ENCODE data around the gene RANBP10. TPM values are rescaled to one million over a fixed set of nuclear protein-coding genes. Genes with fewer than 3 reads are reported as not detected.

The RANBP10 gene
- total RNA-seq (2014; rRNA removed; shearing (Covaris generic); ENCODE audit: low replicate concordance), result 9.3 and 10.7 TPM in 2 replicates

DNA sequence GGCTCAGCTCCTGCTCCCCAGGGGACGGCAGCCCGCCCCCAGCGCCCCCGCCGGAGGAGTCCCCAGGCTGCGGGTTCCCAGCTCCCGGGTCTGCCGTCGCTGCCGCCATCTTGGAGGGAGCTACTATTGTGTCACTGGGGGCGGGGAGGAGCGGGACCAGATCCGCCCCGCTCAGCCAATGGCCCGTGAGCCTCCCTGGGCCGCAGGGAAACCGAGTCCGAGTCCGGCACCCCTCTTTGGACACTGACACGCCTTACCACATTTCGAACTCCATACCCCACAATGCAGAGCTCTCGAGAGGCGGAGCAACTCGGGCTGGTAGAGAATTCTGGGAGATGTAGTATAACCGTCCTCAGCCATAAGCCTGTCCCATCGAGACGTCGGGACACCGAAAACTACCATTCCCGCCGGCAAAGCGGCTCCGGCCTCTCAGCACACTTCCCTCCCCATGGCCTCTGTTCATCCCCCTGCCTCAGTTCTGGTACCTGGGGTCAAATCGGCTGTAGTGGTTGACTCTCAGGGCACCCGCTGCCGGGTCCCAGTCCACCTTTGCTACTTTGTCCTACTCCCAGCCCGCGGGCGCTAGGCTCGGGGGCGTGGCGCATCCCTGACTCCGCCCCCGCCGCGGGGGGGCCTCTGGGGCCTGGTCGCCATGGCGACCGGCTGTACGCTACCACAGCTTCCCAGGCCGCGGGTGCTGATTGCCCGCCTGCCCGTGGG lies at the start of gene RANBP10, which contains the start of gene TSNAXIP1:
RANBP10 (minus strand) TSS at position 133 of the 720 bp plus-strand sequence; CDS start at position 109, 24 bp downstream.
TSNAXIP1 (plus strand) TSS at position 462 of the 720 bp plus-strand sequence. CDS start 261 bp downstream, outside the sequence.
- Histone ChIP-seq H2AFZ (ENCODE audit: low read length) (peak within 1 kb of the TSS; percentile 95), H3K9me2 (replicated peaks; ENCODE audit: insufficient read depth, low read length) (no peaks in the 10 kb centered on the region), H3K4me2 (ENCODE audit: low read depth, low read length, poor library complexity, severe bottlenecking) (peak within 1 kb of the TSS; percentile 89), H3K9ac (ENCODE audit: low read length) (peak within 1 kb of the TSS; percentile 84), H4K20me1 (ENCODE audit: insufficient read depth, low read depth, low read length) (no peaks in the 10 kb centered on the region), H3K4me1 (ENCODE audit: low read length) (peaks cover 37% of the 10 kb centered on the region), H3K36me3 (ENCODE audit: insufficient read depth, low read length) (peaks cover 14% of the 10 kb centered on the region), H3K9me3 (ENCODE audit: low read length) (no peaks in the 10 kb centered on the region), H3K4me3 (ENCODE audit: low read length) (peak within 1 kb of the TSS; percentile 87), H3K27me3 (ENCODE audit: low read length) (no peaks in the 10 kb centered on the region), H3K79me2 (ENCODE audit: low read length) (peaks cover 43% of the 10 kb centered on the region), H3K27ac (ENCODE audit: low read length) (no peak within 1 kb of the TSS)
- peak; percentile 99 for DNase-seq

DNA sequence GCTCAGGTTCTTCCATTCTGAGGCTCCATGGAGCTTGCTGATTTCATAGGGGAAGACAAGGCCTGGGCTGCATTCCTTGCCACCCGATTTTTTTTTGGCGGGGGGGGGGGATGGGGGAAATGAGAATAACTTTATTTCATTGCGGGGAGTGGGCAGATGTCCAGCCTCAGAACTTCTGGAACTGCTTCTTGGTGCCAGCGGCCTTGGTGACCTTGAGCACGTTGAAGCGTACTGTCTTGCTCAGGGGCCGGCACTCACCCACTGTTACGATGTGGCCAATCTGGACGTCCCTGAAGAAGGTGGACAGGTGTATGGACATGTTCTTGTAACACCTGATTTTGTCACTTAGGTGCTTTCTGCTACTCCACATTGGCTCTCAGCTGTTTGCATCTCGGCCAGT lies 49.4 kb upstream of the RANBP10 start:
- H2AFZ ChIP-seq (ENCODE audit: low read length), result no peak overlapping the region
- DNase-seq, result no peak
- no peaks in the 10 kb centered on the region for H3K9me3 ChIP-seq (ENCODE audit: low read length)
- no peak overlapping the region for H3K4me3 ChIP-seq (ENCODE audit: low read length)
- H3K36me3 ChIP-seq (ENCODE audit: insufficient read depth, low read length), result no peaks in the 10 kb centered on the region
- H4K20me1 ChIP-seq (ENCODE audit: insufficient read depth, low read depth, low read length), result peaks cover 25% of the 10 kb centered on the region; the same call in 1 of the 2 replicates
- no peaks in the 10 kb centered on the region for H3K9me2 ChIP-seq (replicated peaks; ENCODE audit: insufficient read depth, low read length)
- peaks cover 98% of the 10 kb centered on the region for H3K79me2 ChIP-seq (ENCODE audit: low read length)
- H3K4me2 ChIP-seq (ENCODE audit: low read depth, low read length, poor library complexity, severe bottlenecking), result no peak overlapping the region
- H3K27ac ChIP-seq (ENCODE audit: low read length), result no peak overlapping the region
- peaks cover 17% of the 10 kb centered on the region for H3K4me1 ChIP-seq (ENCODE audit: low read length)
- no peaks in the 10 kb centered on the region for H3K27me3 ChIP-seq (ENCODE audit: low read length)
- H3K9ac ChIP-seq (ENCODE audit: low read length), result no peak overlapping the region

DNA sequence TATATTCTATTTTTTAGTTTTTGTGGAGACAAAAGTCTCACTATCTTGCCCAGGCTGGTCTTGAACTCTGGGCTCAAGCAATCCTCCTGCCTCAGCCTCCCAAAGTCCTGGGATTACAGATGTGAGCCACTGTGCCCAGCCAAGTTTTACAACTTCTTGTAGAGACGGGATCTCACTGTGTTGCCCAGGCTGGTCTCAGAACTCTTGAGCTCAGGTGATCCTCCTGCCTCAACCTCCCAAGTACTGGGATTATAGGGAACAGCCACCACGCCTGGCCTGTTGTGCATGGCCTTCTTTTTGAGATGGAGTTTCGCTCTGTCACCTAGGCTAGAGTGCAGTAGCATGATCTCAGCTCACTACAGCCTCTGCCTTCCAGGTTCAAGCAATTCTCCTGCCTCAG lies 47.3 kb upstream of the RANBP10 start:
- Histone ChIP-seq H4K20me1 (ENCODE audit: insufficient read depth, low read depth, low read length) (peaks cover 25% of the 10 kb centered on the region; the same call in 1 of the 2 replicates), H3K4me1 (ENCODE audit: low read length) (no peaks in the 10 kb centered on the region)

DNA sequence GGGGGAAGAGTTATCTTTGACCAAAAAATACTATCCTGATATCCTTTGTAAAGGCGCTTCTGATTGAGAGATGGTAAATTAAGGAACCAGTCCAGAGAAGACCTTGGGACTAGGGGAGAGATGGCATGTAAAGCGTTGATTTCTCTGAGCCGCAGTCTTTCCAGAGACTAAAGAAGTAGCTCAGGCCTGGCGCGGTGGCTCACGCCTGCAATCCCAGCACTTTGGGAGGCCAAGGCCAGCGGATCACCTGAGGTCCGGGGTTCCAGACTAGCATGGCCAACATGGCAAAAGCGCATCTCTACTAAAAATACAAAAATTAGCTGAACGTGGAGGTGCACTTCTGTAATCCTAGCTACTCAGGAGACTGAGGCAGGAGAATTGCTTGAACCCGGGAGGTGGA lies 41.8 kb upstream of the RANBP10 start:
- no peaks in the 10 kb centered on the region for H3K9me2 ChIP-seq (replicated peaks; ENCODE audit: insufficient read depth, low read length)
- peak; percentile 12 for DNase-seq
- peak overlapping the region; percentile 92 for H3K4me2 ChIP-seq (ENCODE audit: low read depth, low read length, poor library complexity, severe bottlenecking)
- no peaks in the 10 kb centered on the region for H3K27me3 ChIP-seq (ENCODE audit: low read length)
- no peak overlapping the region for H2AFZ ChIP-seq (ENCODE audit: low read length)
- H3K9me3 ChIP-seq (ENCODE audit: low read length), result no peaks in the 10 kb centered on the region
- peak overlapping the region; percentile 100 for H3K4me3 ChIP-seq (ENCODE audit: low read length)
- H3K9ac ChIP-seq (ENCODE audit: low read length), result peak overlapping the region; percentile 98
- peaks cover 89% of the 10 kb centered on the region for H3K79me2 ChIP-seq (ENCODE audit: low read length)
- peaks cover 8% of the 10 kb centered on the region; the same call in 1 of the 2 replicates for H3K36me3 ChIP-seq (ENCODE audit: insufficient read depth, low read length)
- H4K20me1 ChIP-seq (ENCODE audit: insufficient read depth, low read depth, low read length), result peaks cover 19% of the 10 kb centered on the region; the same call in 1 of the 2 replicates
- H3K4me1 ChIP-seq (ENCODE audit: low read length), result peaks cover 38% of the 10 kb centered on the region
- peak overlapping the region; percentile 86; the same call in 1 of the 2 replicates for H3K27ac ChIP-seq (ENCODE audit: low read length)

More for the DNA sequence above, 47.3 kb upstream of the RANBP10 start:
- no peaks in the 10 kb centered on the region for H3K9me2 ChIP-seq (replicated peaks; ENCODE audit: insufficient read depth, low read length)
- H3K36me3 ChIP-seq (ENCODE audit: insufficient read depth, low read length), result peaks cover 5% of the 10 kb centered on the region; the same call in 1 of the 2 replicates
- no peak overlapping the region for H3K4me2 ChIP-seq (ENCODE audit: low read depth, low read length, poor library complexity, severe bottlenecking)
- H3K27ac ChIP-seq (ENCODE audit: low read length), result no peak overlapping the region
- H3K9ac ChIP-seq (ENCODE audit: low read length), result no peak overlapping the region
- H2AFZ ChIP-seq (ENCODE audit: low read length), result no peak overlapping the region
- H3K4me3 ChIP-seq (ENCODE audit: low read length), result no peak overlapping the region
- peaks cover 96% of the 10 kb centered on the region for H3K79me2 ChIP-seq (ENCODE audit: low read length)
- H3K27me3 ChIP-seq (ENCODE audit: low read length), result no peaks in the 10 kb centered on the region
- no peak for DNase-seq
- no peaks in the 10 kb centered on the region for H3K9me3 ChIP-seq (ENCODE audit: low read length)

DNA sequence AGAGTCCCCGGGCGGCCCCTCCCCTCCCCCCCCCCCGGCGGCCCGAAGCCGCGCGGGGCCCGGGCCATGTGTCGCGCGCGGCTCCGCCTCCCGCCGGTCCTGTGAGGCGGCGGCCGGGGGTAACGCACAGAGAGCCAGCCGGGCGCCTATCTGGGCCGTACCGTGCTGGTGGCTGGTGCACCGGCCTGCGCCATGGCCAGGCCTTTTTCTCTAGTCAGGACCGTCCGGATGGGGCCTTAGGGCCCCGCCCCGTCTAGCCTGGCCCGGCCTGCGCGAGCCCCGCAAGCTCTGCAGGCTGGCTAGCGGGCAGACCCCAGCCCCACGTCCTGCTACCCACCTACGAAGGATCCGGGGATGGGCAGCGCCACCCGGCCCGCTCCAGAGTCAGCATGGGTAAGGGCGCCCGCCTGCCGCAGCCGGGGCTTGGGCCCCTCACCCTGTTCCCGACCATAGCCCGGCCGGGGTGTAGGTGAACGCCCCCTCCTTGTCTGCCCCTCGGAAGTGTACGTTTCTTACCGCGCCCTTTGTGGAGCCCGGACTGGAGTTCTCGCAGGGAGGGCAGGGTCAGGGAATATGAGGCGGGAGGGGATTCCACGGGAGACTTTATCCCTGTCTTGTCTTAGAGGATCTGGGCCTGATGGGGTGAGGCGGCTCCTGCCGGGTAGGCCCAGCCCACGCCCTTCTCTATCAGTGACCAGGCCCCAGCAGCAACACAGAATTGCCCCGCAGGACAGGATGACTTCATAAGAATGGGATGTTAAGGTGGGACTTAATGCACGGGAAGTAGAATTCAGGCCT lies 40.9 kb upstream of the RANBP10 start, which contains the start of gene CENPT:
CENPT (minus strand) TSS at position 630 of the 798 bp plus-strand sequence. CDS start 13,834 bp downstream, outside the sequence.
- Histone ChIP-seq H3K27me3 (ENCODE audit: low read length) (no peaks in the 10 kb centered on the region), H3K9me2 (replicated peaks; ENCODE audit: insufficient read depth, low read length) (no peaks in the 10 kb centered on the region), H3K4me2 (ENCODE audit: low read depth, low read length, poor library complexity, severe bottlenecking) (peak within 1 kb of the TSS; percentile 92), H3K4me1 (ENCODE audit: low read length) (peaks cover 38% of the 10 kb centered on the region), H3K9ac (ENCODE audit: low read length) (peak within 1 kb of the TSS; percentile 98), H3K9me3 (ENCODE audit: low read length) (no peaks in the 10 kb centered on the region), H3K27ac (ENCODE audit: low read length) (peak within 1 kb of the TSS; percentile 86), H4K20me1 (ENCODE audit: insufficient read depth, low read depth, low read length) (peaks cover 21% of the 10 kb centered on the region; the same call in 1 of the 2 replicates), H3K79me2 (ENCODE audit: low read length) (peaks cover 89% of the 10 kb centered on the region), H2AFZ (ENCODE audit: low read length) (peak within 1 kb of the TSS; percentile 26; the same call in 1 of the 2 replicates), H3K36me3 (ENCODE audit: insufficient read depth, low read length) (peaks cover 8% of the 10 kb centered on the region; the same call in 1 of the 2 replicates), H3K4me3 (ENCODE audit: low read length) (peak within 1 kb of the TSS; percentile 100)
- DNase-seq, result peak; percentile 62

DNA sequence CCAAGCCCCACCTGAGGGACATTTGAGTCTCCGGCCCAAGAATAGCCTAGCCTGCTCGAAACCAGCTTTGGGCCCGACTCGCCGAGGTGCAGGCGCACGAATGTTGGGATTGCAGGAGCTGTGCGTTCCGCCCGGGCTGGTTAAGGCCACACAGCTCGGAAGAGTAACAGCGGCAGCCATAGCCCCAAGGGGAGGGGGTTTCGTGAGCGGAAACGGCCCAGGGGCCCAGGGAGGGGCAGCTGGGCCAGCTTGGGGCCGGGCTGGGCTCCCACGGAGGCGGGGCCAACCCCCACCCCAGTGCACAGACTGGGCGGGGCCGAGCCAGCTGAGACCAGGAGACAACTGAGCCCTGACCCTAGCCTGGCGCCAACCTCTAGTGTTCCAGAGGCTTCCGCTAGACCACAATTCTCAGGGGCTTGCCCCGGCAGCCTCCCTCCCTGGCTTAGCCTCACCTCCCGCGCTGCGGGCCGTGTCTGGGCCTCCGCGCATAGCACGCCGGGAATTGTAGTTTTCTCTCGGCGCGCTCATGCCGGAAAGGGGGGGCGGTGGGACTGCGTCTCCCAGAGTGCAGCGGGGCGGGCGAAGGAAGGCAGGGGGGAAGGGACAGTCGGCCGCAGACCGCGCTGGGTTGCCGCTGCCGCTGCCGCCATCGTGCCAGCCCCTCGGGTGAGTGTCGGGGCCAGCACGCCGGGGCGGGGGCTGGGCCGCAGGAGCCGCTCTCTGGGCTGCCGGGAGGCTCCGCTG lies 40.1 kb upstream of the RANBP10 start, which contains the start of gene NUTF2:
NUTF2 (plus strand) TSS at position 614 of the 744 bp plus-strand sequence. CDS start 18,198 bp downstream, outside the sequence.
- peak; percentile 99 for DNase-seq
- peaks cover 81% of the 10 kb centered on the region for H3K79me2 ChIP-seq (ENCODE audit: low read length)
- no peaks in the 10 kb centered on the region for H3K9me3 ChIP-seq (ENCODE audit: low read length)
- peak within 1 kb of the TSS; percentile 100 for H3K4me3 ChIP-seq (ENCODE audit: low read length)
- H3K4me2 ChIP-seq (ENCODE audit: low read depth, low read length, poor library complexity, severe bottlenecking), result peak within 1 kb of the TSS; percentile 92
- H3K36me3 ChIP-seq (ENCODE audit: insufficient read depth, low read length), result peaks cover 8% of the 10 kb centered on the region; the same call in 1 of the 2 replicates
- peak within 1 kb of the TSS; percentile 86 for H3K27ac ChIP-seq (ENCODE audit: low read length)
- peak within 1 kb of the TSS; percentile 26; the same call in 1 of the 2 replicates for H2AFZ ChIP-seq (ENCODE audit: low read length)
- no peaks in the 10 kb centered on the region for H3K27me3 ChIP-seq (ENCODE audit: low read length)
- H3K9me2 ChIP-seq (replicated peaks; ENCODE audit: insufficient read depth, low read length), result no peaks in the 10 kb centered on the region
- H3K9ac ChIP-seq (ENCODE audit: low read length), result peak within 1 kb of the TSS; percentile 98
- peaks cover 21% of the 10 kb centered on the region; the same call in 1 of the 2 replicates for H4K20me1 ChIP-seq (ENCODE audit: insufficient read depth, low read depth, low read length)
- H3K4me1 ChIP-seq (ENCODE audit: low read length), result peaks cover 40% of the 10 kb centered on the region

DNA sequence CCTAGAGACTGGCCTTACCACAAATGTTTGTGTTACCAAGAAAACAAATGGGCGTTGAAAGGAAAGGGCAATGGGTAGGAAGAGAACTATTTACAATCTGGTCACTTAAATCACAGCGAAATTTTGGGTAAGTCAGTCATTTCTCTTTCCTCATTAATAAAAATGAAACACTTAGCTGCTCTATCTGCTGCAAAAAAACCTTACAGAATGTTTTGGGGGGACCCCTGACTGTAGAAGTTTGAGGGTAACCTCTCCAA lies 39.6 kb upstream of the RANBP10 start:
- Histone ChIP-seq H3K9me2 (replicated peaks; ENCODE audit: insufficient read depth, low read length) (no peaks in the 10 kb centered on the region), H3K27ac (ENCODE audit: low read length) (peak overlapping the region; percentile 86), H4K20me1 (ENCODE audit: insufficient read depth, low read depth, low read length) (peaks cover 21% of the 10 kb centered on the region; the same call in 1 of the 2 replicates), H3K36me3 (ENCODE audit: insufficient read depth, low read length) (peaks cover 8% of the 10 kb centered on the region; the same call in 1 of the 2 replicates), H3K9me3 (ENCODE audit: low read length) (no peaks in the 10 kb centered on the region), H3K79me2 (ENCODE audit: low read length) (peaks cover 77% of the 10 kb centered on the region), H3K4me2 (ENCODE audit: low read depth, low read length, poor library complexity, severe bottlenecking) (peak overlapping the region; percentile 92), H3K4me1 (ENCODE audit: low read length) (peaks cover 44% of the 10 kb centered on the region), H2AFZ (ENCODE audit: low read length) (peak overlapping the region; percentile 26; the same call in 1 of the 2 replicates), H3K27me3 (ENCODE audit: low read length) (no peaks in the 10 kb centered on the region), H3K4me3 (ENCODE audit: low read length) (peak overlapping the region; percentile 100), H3K9ac (ENCODE audit: low read length) (peak overlapping the region; percentile 98)
- DNase-seq, result no peak
